Myocyte (in vitro differentiated cells): Measurements from ENCODE around the gene LGI2. TPM values are rescaled to one million over a fixed set of nuclear protein-coding genes. Genes with fewer than 3 reads are reported as not detected.
A peak's percentile ranks its signal among the peaks of the same experiment; 100 is the strongest.
"Not testable (repeated sequence)": the region's sequence is repeated elsewhere in the genome, so short reads cannot be mapped to it uniquely, and the experiment has no call there.

Experiments used
- DNase-seq: peaks from one replicate; pipeline ENCODE4 v3.0.0-alpha.2; 2012; ENCODE audit warnings: low read depth
- total RNA-seq: library from RNA; depleted of rRNA; stranded (reverse); fragments of >200 nt; gene quantifications from 2 replicates; pipeline ENCODE4 v1.2.3, GENCODE V29; 2014

LGI2 gene
- total RNA-seq, 1 donor from 2014 or later, result not detected

GRCh38 chr4:25050370-25051078, 19.8 kb upstream of the LGI2 start:
- DNase-seq, result no peak

- DNase-seq, result no peak
These were observed 12.8 kb upstream of the LGI2 start for GRCh38 chr4:25043548-25043947.

GRCh38 chr4:25033526-25033925, 2.8 kb upstream of the LGI2 start:
- no peak for DNase-seq

GRCh38 chr4:25032126-25032525, 1.4 kb upstream of the LGI2 start:
- peak; percentile 6 for DNase-seq

GRCh38 chr4:25031077-25031621, 403 bp upstream of the LGI2 start:
- peak; percentile 47 for DNase-seq

- no peak for DNase-seq
These were observed 1.1 kb downstream of the LGI2 start for GRCh38 chr4:25029479-25030276.

GRCh38 chr4:25028851-25029250, 1.9 kb downstream of the LGI2 start:
- no peak for DNase-seq

GRCh38 chr4:25022766-25023165, 8.0 kb downstream of the LGI2 start:
- no peak for DNase-seq

GRCh38 chr4:25021216-25021615, 9.5 kb downstream of the LGI2 start:
- peak; percentile 11 for DNase-seq

GRCh38 chr4:25020236-25020635, 10.5 kb downstream of the LGI2 start:
- no peak for DNase-seq

GRCh38 chr4:25019501-25019900, 11.2 kb downstream of the LGI2 start:
- no peak for DNase-seq

- DNase-seq, result no peak
These were observed 15.7 kb downstream of the LGI2 start for GRCh38 chr4:25015012-25015411.

- not testable (repeated sequence) for DNase-seq
These were observed 16.1 kb downstream of the LGI2 start for GRCh38 chr4:25014662-25014983.

- no peak for DNase-seq
These were observed 16.7 kb downstream of the LGI2 start for GRCh38 chr4:25013756-25014661.

GRCh38 chr4:25012655-25013054, 18.1 kb downstream of the LGI2 start:
- no peak for DNase-seq

- DNase-seq, result no peak
These were observed 19.4 kb downstream of the LGI2 start for GRCh38 chr4:25011135-25011866.

- no peak for DNase-seq
These were observed 23.1 kb downstream of the LGI2 start for GRCh38 chr4:25007598-25007997.

- DNase-seq, result no peak
These were observed 28.1 kb downstream of the LGI2 start for GRCh38 chr4:25002681-25003080.

GRCh38 chr4:25001509-25001908, 29.2 kb downstream of the LGI2 start:
- no peak for DNase-seq

GRCh38 chr4:25000639-25001038, 30.1 kb downstream of the LGI2 start:
- DNase-seq, result no peak
